Gastrocnemius medialis (tissue), 4 donors: ENCODE results near the gene ZCCHC24.

Source experiments
- CTCF ChIP-seq, 5 experiments: fragments of 450-650 bp in 3 of 5; fragments of 200-600 bp in 2 of 5; sonication (generic) in 2 of 5; IDR thresholded peaks in 4 of 5; conservative IDR thresholded peaks in 1 of 5; 1 replicate in 4 of 5; 2 replicates in 1 of 5; pipeline ENCODE4 v1.5.1; 2016 to 2019; ENCODE audit warnings: antibody characterized with exemption in 5 of 5, mild to moderate bottlenecking in 3 of 5, moderate library complexity in 3 of 5
- POLR2A ChIP-seq, 2 donors: fragments of 450-650 bp; IDR thresholded peaks; one replicate each; pipeline ENCODE4 v1.6.1; 2017; ENCODE audit warnings: antibody characterized with exemption in 2 of 2, mild to moderate bottlenecking in 2 of 2, moderate library complexity in 2 of 2

GRCh38 chr10:79401015-79401921 is 44.2 kb downstream of the ZCCHC24 start:
- TF ChIP-seq POLR2A (IDR thresholded peaks at IDR 0.05) = no peak
- TF ChIP-seq CTCF (IDR thresholded peaks at IDR 0.05 in 4 of 5, conservative IDR thresholded peaks at IDR 0.05 in 1 of 5) = no peak
